A673 (cell line): Measurements from ENCODE around the gene FLCN. TPM values are rescaled to one million over a fixed set of nuclear protein-coding genes. Genes with fewer than 3 reads are reported as not detected.

ENCODE experiments used
- BruUV-seq: library from RNA; stranded (reverse); fragments of 400-500 nt; replicated peaks from 2 replicates; lab custom pipeline; 2021; lab: Mats Ljungman, UMichigan
- CTCF ChIA-PET: fragments of 300-600 bp; sonication (Branson Sonifier 250); formaldehyde crosslinking; loops from one replicate; lab custom pipeline; 2022; ENCODE audit warnings: antibody characterized with exemption; lab: Charles Lee
- POLR2A ChIA-PET: fragments of 300-600 bp; sonication (Branson Sonifier 250); formaldehyde crosslinking; loops from one replicate; lab custom pipeline; 2022; ENCODE audit warnings: antibody characterized with exemption; ENCODE audit not compliant: low non-redundant PET; lab: Charles Lee
- DNase-seq: peaks from one replicate; pipeline ENCODE4 v3.0.0-alpha.2; 2015; ENCODE audit warnings: low spot score
- H3K27ac ChIP-seq: fragments of 200-600 bp; sonication (generic); 2 replicates; pipeline ENCODE4 v1.5.1; 2016; ENCODE audit warnings: mixed run types, low read depth, mild to moderate bottlenecking, mixed read lengths, antibody characterized with exemption, low read length; ENCODE audit not compliant: poor library complexity, severe bottlenecking
- H3K27me3 ChIP-seq: fragments of 200-600 bp; sonication (generic); replicated peaks from 2 replicates; pipeline ENCODE4 v1.6.1; 2017; ENCODE audit warnings: mixed run types, low read depth, mild to moderate bottlenecking, mixed read lengths, antibody characterized with exemption, low read length; ENCODE audit not compliant: insufficient read depth, poor library complexity
- H3K36me3 ChIP-seq: fragments of 200-600 bp; sonication (generic); 2 replicates; pipeline ENCODE4 v1.6.1; 2016; ENCODE audit warnings: mixed run types, mild to moderate bottlenecking, mixed read lengths, antibody characterized with exemption, low read length; ENCODE audit not compliant: insufficient read depth, poor library complexity, severe bottlenecking
- H3K4me1 ChIP-seq: fragments of 200-600 bp; sonication (generic); 2 replicates; pipeline ENCODE4 v1.6.1; 2017; ENCODE audit warnings: mixed run types, mild to moderate bottlenecking, mixed read lengths, antibody characterized with exemption, low read length; ENCODE audit not compliant: insufficient read depth, poor library complexity, severe bottlenecking
- H3K4me3 ChIP-seq: fragments of 200-600 bp; sonication (generic); 2 replicates; pipeline ENCODE4 v1.5.1; 2016; ENCODE audit warnings: low read depth, mixed run types, mild to moderate bottlenecking, mixed read lengths, low read length; ENCODE audit not compliant: poor library complexity, severe bottlenecking
- H3K9me3 ChIP-seq: fragments of 200-600 bp; sonication (generic); 2 replicates; pipeline ENCODE4 v1.6.1; 2016; ENCODE audit warnings: mixed run types, low read depth, mild to moderate bottlenecking, mixed read lengths, antibody characterized with exemption, low read length; ENCODE audit not compliant: poor library complexity, severe bottlenecking
- CTCF ChIP-seq: fragments of 300-800, 200-600 bp; sonication (generic); conservative IDR thresholded peaks from 2 replicates; pipeline ENCODE4 v1.5.1; 2017; ENCODE audit warnings: low read depth, mild to moderate bottlenecking, antibody characterized with exemption, low read length, moderate library complexity, mixed read lengths
- EZH2 ChIP-seq: fragments of 200-600 bp; sonication (generic); IDR thresholded peaks from 2 replicates; pipeline ENCODE4 v1.6.1; 2017; ENCODE audit warnings: borderline replicate concordance, low read depth, mild to moderate bottlenecking, mixed read lengths, antibody characterized with exemption, low read length; ENCODE audit not compliant: poor library complexity, severe bottlenecking
- intact Hi-C: fragments of 100-400 bp; cut with micrococcal nuclease; formaldehyde crosslinking; loops from one replicate; pipeline ENCODE4 v1.10.0; 2022; ENCODE audit not compliant: unreplicated experiment
- total RNA-seq: library from RNA; stranded (reverse); gene quantifications from 2 replicates; pipeline ENCODE4 v1.2.3, GENCODE V29; 2021

FLCN gene
- total RNA-seq, 1 experiment from 2014 or later = 60.2 TPM

GRCh38 chr17:17225901-17226300 is 11.1 kb downstream of the FLCN start:
- intact Hi-C loops = no loop called here
- CTCF ChIA-PET = no interaction called here
- H3K36me3 ChIP-seq = peaks cover 71% of the 10 kb centered on the region
- no peak overlapping the region for H3K27ac ChIP-seq
- no peak for TF ChIP-seq EZH2
- TF ChIP-seq CTCF = no peak
- no peak for DNase-seq
- no peaks in the 10 kb centered on the region for H3K9me3 ChIP-seq
- peaks cover 14% of the 10 kb centered on the region for H3K4me1 ChIP-seq
- BruUV-seq = no TSS peak
- H3K27me3 ChIP-seq = no peaks in the 10 kb centered on the region
- H3K4me3 ChIP-seq = no peak overlapping the region
- POLR2A ChIA-PET = no interaction called here

GRCh38 chr17:17224137-17224536 is 12.8 kb downstream of the FLCN start:
- DNase-seq = no peak
- CTCF ChIA-PET = no interaction called here
- no TSS peak for BruUV-seq
- no peak overlapping the region for H3K27ac ChIP-seq
- TF ChIP-seq CTCF (no peak), EZH2 (no peak)
- no peaks in the 10 kb centered on the region for H3K9me3 ChIP-seq
- intact Hi-C loops = no loop called here
- POLR2A ChIA-PET = no interaction called here
- H3K27me3 ChIP-seq = no peaks in the 10 kb centered on the region
- peaks cover 71% of the 10 kb centered on the region for H3K36me3 ChIP-seq
- no peak overlapping the region for H3K4me3 ChIP-seq
- H3K4me1 ChIP-seq = peaks cover 14% of the 10 kb centered on the region

- intact Hi-C loops = no loop called here
- CTCF ChIA-PET = no interaction called here
- H3K4me3 ChIP-seq = no peak overlapping the region
- peaks cover 10% of the 10 kb centered on the region for H3K4me1 ChIP-seq
- BruUV-seq = no TSS peak
- peaks cover 70% of the 10 kb centered on the region for H3K36me3 ChIP-seq
- no peaks in the 10 kb centered on the region for H3K9me3 ChIP-seq
- H3K27me3 ChIP-seq = no peaks in the 10 kb centered on the region
- H3K27ac ChIP-seq = no peak overlapping the region
- POLR2A ChIA-PET = no interaction called here
- DNase-seq = no peak
- no peak for TF ChIP-seq CTCF
- no peak for TF ChIP-seq EZH2
Measured at GRCh38 chr17:17223736-17224135, 13.2 kb downstream of the FLCN start.
